IMR-90 (cell line): ENCODE measurements around the gene HLA-DOA. TPM values are rescaled to one million over a fixed set of nuclear protein-coding genes. Genes with fewer than 3 reads are reported as not detected.
A peak's percentile ranks its signal among the peaks of the same experiment; 100 is the strongest.

Experiments
- ATAC-seq: fragments of 200-7000 bp; cut with Tn5 transposase; 2 replicates; pipeline ENCODE4 v1.9.1; 2020; ENCODE audit warnings: low read depth, mild to moderate bottlenecking, moderate library complexity
- BruUV-seq: library from RNA; stranded (reverse); fragments of 400-500 nt; replicated peaks from 2 replicates; lab custom pipeline; 2021; lab: Mats Ljungman, UMichigan
- CTCF ChIA-PET: fragments of 300-600 bp; formaldehyde crosslinking; extraction: SDS; loops from one replicate; lab custom pipeline; 2021; ENCODE audit warnings: antibody characterized with exemption; lab: Yijun Ruan, JAX
- POLR2A ChIA-PET: fragments of 300-600 bp; sonication (Branson Sonifier 250); formaldehyde crosslinking; loops from one replicate; lab custom pipeline; 2022; ENCODE audit warnings: antibody characterized with exemption; ENCODE audit not compliant: unreplicated experiment; lab: Charles Lee
- DNase-seq: peaks from one replicate; pipeline ENCODE4 v3.0.0; 2013
- H2AFZ ChIP-seq: replicated peaks from 2 replicates; pipeline ENCODE3; 2013; ENCODE audit warnings: low read length, mild to moderate bottlenecking; ENCODE audit not compliant: poor library complexity
- H2AK5ac ChIP-seq: 2 replicates; pipeline ENCODE4 v1.6.1; 2013; ENCODE audit warnings: low read depth, low read length, inconsistent platforms
- H2AK9ac ChIP-seq: replicated peaks from 2 replicates; pipeline ENCODE3; 2013; ENCODE audit warnings: mild to moderate bottlenecking, low read depth, low read length, moderate library complexity; ENCODE audit not compliant: poor library complexity
- H2BK120ac ChIP-seq: 2 replicates; pipeline ENCODE4 v1.6.1; 2013; ENCODE audit warnings: low read depth, low read length, inconsistent platforms
- H2BK15ac ChIP-seq: 3 replicates; pipeline ENCODE4 v1.6.1; 2013; ENCODE audit warnings: low read depth, low read length, inconsistent platforms
- H2BK20ac ChIP-seq: 2 replicates; pipeline ENCODE4 v1.6.1; 2013; ENCODE audit warnings: low read depth, mild to moderate bottlenecking, inconsistent platforms, low read length, moderate library complexity
- H2BK5ac ChIP-seq: 2 replicates; pipeline ENCODE4 v1.6.1; 2013; ENCODE audit warnings: mild to moderate bottlenecking, low read depth, low read length, inconsistent platforms; ENCODE audit not compliant: poor library complexity, severe bottlenecking
- H3K14ac ChIP-seq: replicated peaks from 2 replicates; pipeline ENCODE4 v1.6.1; 2013; ENCODE audit warnings: low read depth, low read length, inconsistent platforms
- H3K18ac ChIP-seq: 2 replicates; pipeline ENCODE4 v1.6.1; 2013; ENCODE audit warnings: low read depth, low read length, control low read depth
- H3K23ac ChIP-seq: 2 replicates; pipeline ENCODE4 v1.6.1; 2013; ENCODE audit warnings: low read depth, low read length, inconsistent platforms
- H3K27ac ChIP-seq: 2 replicates; pipeline ENCODE4 v1.5.1; 2013; ENCODE audit warnings: mild to moderate bottlenecking, control low read depth, low read length; ENCODE audit not compliant: insufficient read depth
- H3K27me3 ChIP-seq: 2 replicates; pipeline ENCODE4 v1.6.1; 2013; ENCODE audit warnings: low read length; ENCODE audit not compliant: control insufficient read depth, insufficient read depth
- H3K36me3 ChIP-seq: 2 replicates; pipeline ENCODE4 v1.6.1; 2013; ENCODE audit warnings: low read length, mixed read lengths; ENCODE audit not compliant: control insufficient read depth, insufficient read depth
- H3K4ac ChIP-seq: 2 replicates; pipeline ENCODE4 v1.6.1; 2013; ENCODE audit warnings: low read depth, low read length, inconsistent platforms
- H3K4me1 ChIP-seq: 2 replicates; pipeline ENCODE4 v1.6.1; 2013; ENCODE audit warnings: low read length, mixed read lengths; ENCODE audit not compliant: control insufficient read depth, insufficient read depth
- H3K4me2 ChIP-seq: 2 replicates; pipeline ENCODE4 v1.6.1; 2013; ENCODE audit warnings: low read depth, mild to moderate bottlenecking, control low read depth, low read length, moderate library complexity
- H3K4me3 ChIP-seq: 2 replicates; pipeline ENCODE4 v1.5.1; 2013; ENCODE audit warnings: low read depth, mild to moderate bottlenecking, control low read depth, low read length, moderate library complexity; ENCODE audit not compliant: insufficient read depth
- H3K56ac ChIP-seq: 2 replicates; pipeline ENCODE4 v1.6.1; 2013; ENCODE audit warnings: low read length, inconsistent platforms; ENCODE audit not compliant: insufficient read depth; ENCODE audit errors: extremely low read depth
- H3K79me1 ChIP-seq, 2 experiments: 2 replicates each; pipeline ENCODE4 v1.6.1; 2013; ENCODE audit warnings: low read length in 2 of 2, inconsistent platforms in 1 of 2, low read depth in 1 of 2
- H3K9ac ChIP-seq: 2 replicates; pipeline ENCODE4 v1.6.1; 2013; ENCODE audit warnings: low read depth, low read length, control low read depth
- H3K9me1 ChIP-seq: 2 replicates; pipeline ENCODE4 v1.6.1; 2013; ENCODE audit warnings: low read length, inconsistent platforms; ENCODE audit not compliant: insufficient read depth
- H3K9me3 ChIP-seq: 2 replicates; pipeline ENCODE4 v1.6.1; 2013; ENCODE audit warnings: low read length; ENCODE audit not compliant: control insufficient read depth, insufficient read depth
- H4K20me1 ChIP-seq: 2 replicates; pipeline ENCODE4 v1.6.1; 2013; ENCODE audit warnings: low read length, inconsistent platforms; ENCODE audit not compliant: insufficient read depth
- H4K5ac ChIP-seq: 2 replicates; pipeline ENCODE4 v1.6.1; 2013; ENCODE audit warnings: mild to moderate bottlenecking, low read depth, low read length, control low read depth
- H4K8ac ChIP-seq, 2 experiments: 2 replicates each; pipeline ENCODE4 v1.6.1; 2013; ENCODE audit warnings: low read depth in 2 of 2, low read length in 2 of 2, control low read depth in 1 of 2, inconsistent platforms in 1 of 2
- H4K91ac ChIP-seq: 2 replicates; pipeline ENCODE4 v1.6.1; 2013; ENCODE audit warnings: low read depth, low read length, inconsistent platforms; ENCODE audit not compliant: insufficient read depth
- BHLHE40 ChIP-seq: fragments of 150-350 bp; IDR thresholded peaks from 2 replicates; pipeline ENCODE4 v1.6.1; 2016; ENCODE audit warnings: mild to moderate bottlenecking, low read depth, low read length
- CEBPB ChIP-seq: IDR thresholded peaks from 2 replicates; pipeline ENCODE4 v1.6.1; 2012; ENCODE audit warnings: low read depth, low read length, improper control_type of control experiment
- CHD1 ChIP-seq: IDR thresholded peaks from 2 replicates; pipeline ENCODE4 v1.6.1; 2012; ENCODE audit warnings: low read depth, low read length, improper control_type of control experiment
- CTCF ChIP-seq: conservative IDR thresholded peaks from 2 replicates; pipeline ENCODE4 v1.5.1; 2012; ENCODE audit warnings: mild to moderate bottlenecking, low read depth, low read length, improper control_type of control experiment
- FOS ChIP-seq: fragments of 150-350 bp; IDR thresholded peaks from 2 replicates; pipeline ENCODE4 v1.6.1; 2016; ENCODE audit warnings: low read depth, low read length
- MAZ ChIP-seq: IDR thresholded peaks from 2 replicates; pipeline ENCODE4 v1.6.1; 2012; ENCODE audit warnings: low read depth, mild to moderate bottlenecking, low read length, improper control_type of control experiment, moderate library complexity, borderline replicate concordance
- POLR2A ChIP-seq: IDR thresholded peaks from 2 replicates; pipeline ENCODE4 v1.6.1; 2012; ENCODE audit warnings: mild to moderate bottlenecking, low read depth, low read length
- RAD21 ChIP-seq: IDR thresholded peaks from 2 replicates; pipeline ENCODE4 v1.6.1; 2012; ENCODE audit warnings: low read length, improper control_type of control experiment
- RFX5 ChIP-seq: IDR thresholded peaks from 2 replicates; pipeline ENCODE4 v1.8.0; 2012; ENCODE audit warnings: low read depth, mild to moderate bottlenecking, low read length, moderate library complexity
- SMC3 ChIP-seq: fragments of 150-350 bp; IDR thresholded peaks from 2 replicates; pipeline ENCODE4 v1.6.1; 2016; ENCODE audit warnings: low read depth, mild to moderate bottlenecking, antibody characterized with exemption, low read length, moderate library complexity
- WGBS, 2 experiments: methylation state at CpG; one replicate each; pipeline versions ENCODE4 v1.1.5 to v1.1.7; 2013; ENCODE audit warnings: missing lambda C conversion rate in 2 of 2; ENCODE audit not compliant: insufficient read length in 1 of 2; ENCODE audit errors: extremely low coverage in 2 of 2; 5-methylcytosine and 5-hydroxymethylcytosine counted together
- dilution Hi-C: fragments of 300-500 bp; cut with HindIII; formaldehyde crosslinking; loops from one replicate; pipeline ENCODE4 v1.14.3; 2018; ENCODE audit warnings: low sequenced_read_pairs; ENCODE audit not compliant: unreplicated experiment
- in situ Hi-C: fragments of 300-500 bp; cut with MboI; formaldehyde crosslinking; loops from 3 replicates; pipeline ENCODE4 v1.14.3; 2019; ENCODE audit warnings: low sequenced_read_pairs, inconsistent platforms, mixed read lengths
- intact Hi-C: fragments of 100-400 bp; cut with micrococcal nuclease; formaldehyde crosslinking; loops from 2 replicates; pipeline ENCODE4 v1.10.0; 2022
- polyA plus RNA-seq, 3 experiments: library from polyadenylated mRNA; depleted of rRNA; stranded (reverse); fragments of >200 nt; gene quantifications; 2 replicates each; pipeline ENCODE4 v1.2.3, GENCODE V29; 2012; ENCODE audit warnings: low replicate concordance in 1 of 3
- total RNA-seq: library from RNA; depleted of rRNA; stranded (reverse); fragments of >200 nt; gene quantifications from 2 replicates; pipeline ENCODE4 v1.2.3, GENCODE V29; 2012

HLA-DOA gene
- total and polyA plus RNA-seq, 2 of the 4 experiments (the other 2 are of a cell fraction), result not detected

DNA sequence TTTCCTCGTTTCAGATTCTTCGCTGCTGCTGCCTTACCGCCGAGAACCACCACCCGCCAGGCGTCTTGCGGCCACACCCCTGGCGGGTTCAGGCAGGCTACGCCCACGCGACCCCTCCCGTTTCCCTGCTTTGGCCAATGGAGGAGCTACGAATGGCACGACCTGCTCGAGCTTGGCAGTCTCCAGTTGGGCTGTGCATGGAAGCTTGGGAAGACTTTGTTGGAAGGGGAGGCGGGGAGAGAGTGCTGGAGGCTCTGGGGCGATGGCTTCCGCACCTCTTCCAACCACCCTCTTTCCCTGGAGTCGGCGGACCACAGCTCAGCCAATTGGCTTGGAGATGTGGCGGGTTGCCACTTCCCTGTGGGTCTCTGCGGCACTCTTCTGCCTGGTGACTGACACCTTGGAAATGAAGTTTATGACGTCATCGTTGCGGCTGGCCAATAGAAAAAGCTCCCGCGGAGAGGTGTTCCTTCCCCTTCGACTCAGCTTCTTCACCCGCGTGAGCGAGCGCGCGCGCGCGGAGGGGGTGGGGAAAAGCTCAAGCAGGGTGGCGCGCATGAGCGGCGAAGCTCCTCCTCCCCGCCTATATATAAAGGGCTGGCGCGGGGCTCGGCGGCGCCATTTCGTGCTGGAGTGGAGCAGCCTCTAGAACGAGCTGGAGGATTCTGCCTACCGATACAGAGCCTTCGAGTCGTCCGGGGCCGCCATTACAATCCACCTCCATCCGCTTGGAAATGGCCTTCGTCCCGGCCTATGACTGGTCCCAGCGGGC lies 37.6 kb downstream of the HLA-DOA start (continued):
- TF ChIP-seq CEBPB (no peak), CHD1 (peak; percentile 69; the same call in 1 of the 2 replicates), FOS (peak; percentile 70), MAZ (peak; percentile 67; the same call in 1 of the 2 replicates)

- Histone ChIP-seq H2BK15ac (peak overlapping the region; percentile 93), H3K9ac (peak overlapping the region; percentile 99), H3K23ac (peak overlapping the region; percentile 100), H2AK9ac (peak overlapping the region; percentile 100), H3K4ac (peak overlapping the region; percentile 100), H4K5ac (peak overlapping the region; percentile 94), H3K79me1 (peaks cover 11 to 48% of the 10 kb centered on the region in 2 experiments), H3K4me1 (peaks cover 5% of the 10 kb centered on the region), H3K56ac (peak overlapping the region; percentile 100), H3K27me3 (no peaks in the 10 kb centered on the region), H3K4me2 (peak overlapping the region; percentile 76), H2BK20ac (peak overlapping the region; percentile 60; the same call in 1 of the 2 replicates), H4K91ac (peak overlapping the region; percentile 100), H2BK5ac (peak overlapping the region; percentile 98), H3K14ac (peak overlapping the region; percentile 100), H3K9me3 (no peaks in the 10 kb centered on the region), H4K20me1 (peaks cover 46% of the 10 kb centered on the region), H4K8ac (peak overlapping the region; percentile 99 to 100), H3K18ac (peak overlapping the region; percentile 94), H3K4me3 (peak overlapping the region; percentile 59), H2BK120ac (peak overlapping the region; percentile 92), H3K9me1 (no peaks in the 10 kb centered on the region; the same call in 1 of the 2 replicates), H2AK5ac (peak overlapping the region; percentile 99), H2AFZ (peak overlapping the region; percentile 77), H3K27ac (peak overlapping the region; percentile 100), H3K36me3 (peaks cover 27% of the 10 kb centered on the region)
- in situ Hi-C loops, result loop anchor here (5.0 to 25.0 kb wide), 2 partner anchors 79 to 784 kb away; partner anchors contain the start of genes AGER, AGPAT1, GPSM3 and PBX2
- BruUV-seq, result no TSS peak
- intact Hi-C loops, result loop anchor here (2.0 to 5.0 kb wide), 2 partner anchors 278 to 784 kb away; no protein-coding TSS in a partner anchor
- TF ChIP-seq FOS (no peak), SMC3 (no peak), CHD1 (peak; percentile 70), POLR2A (0 out of 2 replicates have a peak, but pooled peaks have one; percentile 9), BHLHE40 (no peak), CTCF (no peak), RAD21 (no peak), RFX5 (no peak)
- ChIA-PET POLR2A (interaction anchor here (0.5 to 2.3 kb wide), 11 partner anchors 10 to 776 kb away, joined by 4 to 27 read pairs (median 5); partner anchors contain the start of genes HLA-DMA and HLA-DMB), CTCF (interaction anchor here (0.7 to 2.8 kb wide), 6 partner anchors 8 to 43 kb away, joined by 3 to 18 read pairs (median 4); partner anchors contain the start of gene HLA-DMA)
- dilution Hi-C loops, result no loop called here
- ATAC-seq (no peak), DNase-seq (no peak)
- WGBS, 2 experiments, result 0% methylated on average over 4 of the region's 15 CpGs; no CpG with 5 or more reads in 1 of the 2 experiments
Measured at GRCh38 chr6:32971242-32971580, 38.2 kb downstream of the HLA-DOA start.
